HG03039 (cell line): ENCODE results near the gene CDKAL1.

ENCODE experiments used
- ATAC-seq: cut with Tn5 transposase; IDR thresholded peaks from one replicate; pipeline ENCODE4 v1.9.1; 2021; ENCODE audit warnings: mild to moderate bottlenecking, moderate library complexity; ENCODE audit not compliant: unreplicated experiment

The CDKAL1 gene

DNA sequence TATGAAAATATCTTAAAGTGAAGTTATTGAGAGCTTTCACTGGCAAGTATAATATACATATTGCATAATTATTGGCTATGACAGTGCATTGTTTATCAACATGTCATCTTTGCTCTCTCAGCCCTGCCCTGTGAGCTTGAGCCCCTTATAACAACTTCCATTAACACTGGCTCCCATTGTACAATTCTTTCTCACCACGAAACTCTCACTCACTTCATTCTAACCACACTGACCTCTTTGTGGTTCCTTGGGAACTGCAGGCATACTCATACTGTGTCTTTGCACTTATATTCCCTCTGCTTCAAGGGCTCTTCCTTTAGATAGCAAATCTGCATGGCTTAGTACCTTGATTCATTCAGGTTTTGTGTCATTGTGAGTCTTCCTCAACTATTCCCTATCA is 411.8 kb downstream of the CDKAL1 start:
- ATAC-seq: peak; percentile 95

DNA sequence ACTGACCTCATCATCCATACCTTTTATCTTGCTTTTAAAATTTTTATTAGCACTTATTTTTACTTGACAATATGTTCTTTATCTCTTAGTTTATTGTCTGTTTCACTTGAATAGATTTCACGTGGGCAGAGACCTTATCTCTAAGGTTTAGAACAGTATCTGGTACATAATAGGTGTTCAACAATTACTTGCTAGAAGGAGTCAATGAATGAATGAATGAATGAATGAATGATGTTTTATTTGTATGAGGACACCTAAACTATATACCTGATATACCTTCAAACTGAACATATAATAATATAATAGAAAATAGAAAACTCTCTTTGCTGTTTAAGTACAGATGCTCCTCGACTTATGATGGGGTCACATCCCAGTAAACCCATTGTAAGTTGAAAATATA is 412.6 kb downstream of the CDKAL1 start:
- no peak for ATAC-seq

- ATAC-seq: no peak
These were observed 413.7 kb downstream of the CDKAL1 start for GRCh38 chr6:20947977-20948376.

DNA sequence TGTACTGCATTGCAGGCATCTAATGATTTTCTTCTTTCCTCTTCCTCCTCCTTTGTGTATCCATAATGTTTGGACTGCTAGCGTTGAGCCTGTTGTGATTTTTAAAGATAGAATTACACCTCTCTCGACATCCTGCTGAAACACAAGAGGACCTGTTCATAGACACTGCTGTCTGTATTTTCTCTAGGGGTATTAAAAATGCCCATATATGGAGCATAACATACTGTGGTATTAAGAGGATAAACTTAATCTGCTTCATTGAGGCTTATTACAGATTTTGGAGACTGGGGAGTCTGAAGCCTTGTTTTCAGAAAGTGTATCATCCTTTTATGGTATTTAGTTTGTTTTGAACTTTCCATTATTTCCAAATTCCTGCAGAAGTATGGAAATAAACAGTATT is 414.3 kb downstream of the CDKAL1 start:
- no peak for ATAC-seq

DNA sequence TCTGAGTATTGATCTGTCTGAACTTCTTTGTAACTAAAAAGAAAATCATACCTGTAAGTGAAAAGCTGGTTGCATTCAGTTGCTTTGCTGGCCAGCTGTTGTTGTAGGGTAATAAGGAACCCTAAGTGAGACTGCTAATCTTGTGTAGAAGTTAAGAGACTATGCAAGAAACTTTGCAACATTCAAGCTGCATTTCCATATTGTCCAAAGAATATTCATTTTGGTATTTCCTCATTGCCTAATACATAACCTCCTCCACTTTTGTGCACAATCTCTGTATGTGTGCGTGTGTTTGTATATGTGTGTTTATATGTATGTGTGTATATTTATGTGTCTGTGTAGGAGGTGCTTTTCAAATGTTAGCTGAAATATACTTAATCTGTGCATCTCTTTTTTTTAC is 414.9 kb downstream of the CDKAL1 start:
- no peak for ATAC-seq

GRCh38 chr6:20952699-20953474 is 418.6 kb downstream of the CDKAL1 start:
- ATAC-seq: no peak

GRCh38 chr6:20954315-20954714 is 420.1 kb downstream of the CDKAL1 start:
- ATAC-seq: no peak

DNA sequence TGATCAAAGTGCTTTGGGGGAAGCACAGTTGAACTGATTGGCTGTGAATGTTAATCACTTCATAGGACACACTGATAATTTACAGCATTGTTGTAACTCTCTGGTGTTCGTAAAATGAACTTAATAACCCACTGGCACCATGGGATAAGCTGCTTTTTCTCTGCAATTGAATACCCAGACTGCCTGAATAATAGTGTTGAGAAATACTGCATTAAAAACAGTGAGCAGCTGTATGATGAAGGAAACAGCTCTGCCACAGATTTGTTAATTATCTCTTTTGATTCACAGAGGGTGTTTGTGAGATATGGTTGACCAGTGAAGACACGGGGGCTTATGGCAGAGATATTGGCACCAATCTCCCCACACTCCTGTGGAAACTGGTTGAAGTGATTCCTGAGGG is 420.9 kb downstream of the CDKAL1 start:
- ATAC-seq: no peak

DNA sequence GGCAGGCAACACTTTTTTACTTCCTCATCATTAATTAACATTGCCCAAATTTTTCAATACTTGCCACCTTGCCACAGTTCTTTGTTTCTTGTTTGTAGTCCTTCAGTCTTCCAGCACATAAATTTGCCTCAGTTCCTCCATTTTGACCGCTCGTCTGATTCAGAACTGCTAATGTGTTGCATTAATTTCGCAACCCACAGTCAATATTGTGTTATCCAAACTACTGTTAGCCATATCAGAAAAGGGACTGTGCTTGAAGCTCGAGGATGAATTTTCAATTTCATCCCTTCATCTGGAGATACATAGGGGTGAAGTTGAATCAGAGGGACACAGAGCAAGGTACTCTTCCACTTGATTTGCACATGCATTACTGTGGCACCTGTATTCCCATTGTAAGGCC is 421.5 kb downstream of the CDKAL1 start:
- ATAC-seq: no peak

- no peak for ATAC-seq
These were observed 425.8 kb downstream of the CDKAL1 start for GRCh38 chr6:20960067-20960466.

GRCh38 chr6:20965276-20965675 is 431.0 kb downstream of the CDKAL1 start:
- no peak for ATAC-seq

GRCh38 chr6:20965915-20966314 is 431.7 kb downstream of the CDKAL1 start:
- ATAC-seq: no peak

- ATAC-seq: no peak
These were observed 435.3 kb downstream of the CDKAL1 start for GRCh38 chr6:20969551-20969950.

DNA sequence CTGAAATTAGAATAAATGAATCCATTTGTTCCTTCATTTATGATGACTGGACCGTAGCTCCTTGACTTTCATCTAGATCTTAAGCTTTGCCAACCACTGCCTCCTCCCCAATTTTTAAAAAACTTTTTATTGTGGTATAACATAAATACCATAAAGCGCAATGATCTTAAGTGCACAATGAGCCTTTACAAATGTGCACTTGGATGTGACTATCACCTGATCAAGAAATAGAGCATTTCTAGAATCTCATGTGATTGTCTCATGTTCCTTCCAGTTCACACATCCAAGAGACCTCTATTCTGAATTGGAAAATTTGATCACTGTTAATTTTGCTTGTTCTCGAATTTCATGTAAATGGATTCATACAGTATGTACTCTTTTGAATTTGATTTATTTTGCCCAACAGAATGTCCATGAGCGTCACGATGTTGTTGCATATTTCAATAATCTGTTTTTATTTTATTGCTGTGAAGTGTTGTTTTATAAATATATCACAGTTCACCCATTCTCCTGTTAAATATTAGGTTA is 442.2 kb downstream of the CDKAL1 start:
- ATAC-seq: no peak

DNA sequence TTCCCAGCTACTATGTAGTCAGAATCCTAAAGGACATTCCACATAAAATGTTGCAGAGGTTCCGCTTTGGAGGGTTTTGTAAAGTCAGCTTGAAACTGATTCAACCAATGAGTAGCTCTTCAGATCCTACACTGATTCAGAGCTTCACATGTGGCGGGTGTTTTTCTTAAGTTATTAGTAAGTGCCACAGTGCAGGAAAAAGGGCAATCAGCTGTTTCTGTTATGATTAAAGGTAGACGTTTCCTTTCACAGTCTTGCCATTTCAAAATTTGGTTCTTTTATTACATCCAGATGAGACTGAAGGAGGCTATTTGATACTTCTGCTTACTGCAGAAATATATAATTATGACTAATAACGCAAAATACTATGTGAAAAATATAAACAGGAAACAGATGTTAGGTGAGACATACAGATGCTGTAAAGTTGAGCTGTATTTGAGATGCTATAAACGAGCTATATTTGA is 443.9 kb downstream of the CDKAL1 start:
- peak; percentile 81 for ATAC-seq

DNA sequence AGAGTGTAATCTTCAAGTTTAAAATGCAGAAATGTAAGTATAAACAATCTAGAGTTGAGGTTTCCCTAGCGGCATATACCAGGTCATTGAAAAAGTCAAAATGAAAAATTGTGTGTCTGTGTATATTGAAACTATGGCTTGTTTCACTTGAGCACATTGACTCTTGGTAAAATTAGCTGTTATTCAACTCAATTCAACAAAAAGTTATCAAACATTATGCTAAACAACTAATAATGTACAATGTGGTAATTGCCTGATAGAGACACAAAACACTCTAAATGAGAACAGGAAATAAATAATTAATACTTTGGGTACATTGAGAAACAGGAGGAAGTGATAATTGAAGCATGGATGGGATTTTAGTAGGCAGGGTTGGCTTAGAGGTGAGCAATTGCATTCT is 444.8 kb downstream of the CDKAL1 start:
- ATAC-seq: no peak

- no peak for ATAC-seq
These were observed 449.7 kb downstream of the CDKAL1 start for GRCh38 chr6:20983961-20984360.

GRCh38 chr6:20985821-20986220 is 451.6 kb downstream of the CDKAL1 start:
- no peak for ATAC-seq

DNA sequence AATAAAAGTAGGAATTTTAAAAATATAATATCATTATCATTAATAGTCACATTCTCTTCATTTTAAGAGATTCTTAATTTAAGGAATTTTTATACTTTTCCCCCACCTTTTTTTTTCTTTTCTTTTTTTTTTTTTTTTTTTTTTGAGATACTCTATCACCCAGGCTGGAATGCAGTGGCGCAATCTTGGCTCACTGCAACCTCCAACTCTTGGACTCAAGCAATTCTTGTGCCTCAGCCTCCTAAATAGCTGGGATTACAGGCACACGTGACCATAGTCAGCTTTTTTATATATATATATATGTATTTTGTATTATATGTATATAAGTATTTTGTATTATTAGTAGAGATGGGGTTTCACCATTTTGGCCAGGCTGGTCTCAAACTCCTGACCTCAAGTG is 457.7 kb downstream of the CDKAL1 start:
- ATAC-seq: no peak

GRCh38 chr6:20996099-20996498 is 461.8 kb downstream of the CDKAL1 start:
- ATAC-seq: no peak

DNA sequence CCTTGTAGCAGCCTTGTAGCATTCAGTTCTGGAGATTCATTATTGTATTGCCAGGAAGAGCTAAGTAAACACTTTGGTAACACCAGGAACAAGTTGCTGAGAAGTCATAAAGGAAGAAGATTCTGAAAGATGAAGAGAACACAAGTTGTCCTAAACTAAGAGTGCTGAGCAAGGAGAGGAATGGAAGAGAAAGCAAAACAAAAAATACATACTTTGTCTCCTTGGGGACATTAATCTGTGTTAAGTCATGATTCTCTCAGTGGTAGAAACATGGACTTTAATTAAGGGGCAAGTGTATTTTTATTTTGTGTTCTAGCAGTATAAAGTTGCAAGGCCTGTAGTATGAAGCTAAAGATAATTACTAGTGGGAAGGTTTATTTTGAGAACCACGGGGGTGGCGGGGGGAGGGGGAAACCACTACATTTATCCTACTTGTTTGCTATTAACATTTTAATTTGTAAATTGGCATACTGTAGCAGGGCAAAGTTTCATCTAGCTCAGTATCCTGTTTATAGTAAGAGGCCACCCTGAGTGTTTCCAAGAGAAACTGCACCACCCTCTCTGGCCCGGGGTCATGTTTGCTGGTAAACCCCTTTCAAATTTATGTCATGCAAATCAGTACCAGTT is 463.0 kb downstream of the CDKAL1 start:
- no peak for ATAC-seq

GRCh38 chr6:20997770-20998147 is 463.5 kb downstream of the CDKAL1 start:
- ATAC-seq: no peak
